AG04450 (cell line): ENCODE measurements around the gene C6orf120. TPM values are rescaled to one million over a fixed set of nuclear protein-coding genes. Genes with fewer than 3 reads are reported as not detected.

Experiments used
- CTCF ChIA-PET: fragments of 300-600, 350-600 bp; formaldehyde crosslinking; extraction: SDS; loops from one replicate; lab custom pipeline; 2022; ENCODE audit warnings: antibody characterized with exemption, inconsistent platforms; lab: Charles Lee
- POLR2A ChIA-PET: fragments of 350-600 bp; formaldehyde crosslinking; extraction: SDS; loops from one replicate; lab custom pipeline; 2021; ENCODE audit warnings: antibody characterized with exemption, inconsistent platforms; lab: Yijun Ruan, JAX
- DNase-seq: peaks from one replicate; pipeline ENCODE4 v3.0.0-alpha.2; 2011; ENCODE audit warnings: low read depth, low spot score
- H3K27ac ChIP-seq: one replicate; pipeline ENCODE4 v1.5.1; 2012; ENCODE audit warnings: low read depth, low read length, control low read depth
- H3K27me3 ChIP-seq: one replicate; pipeline ENCODE4 v1.6.0; 2012; ENCODE audit warnings: low read length; ENCODE audit not compliant: control insufficient read depth, insufficient read depth
- H3K4me3 ChIP-seq: 2 replicates; pipeline ENCODE4 v1.5.1; 2011; ENCODE audit warnings: mild to moderate bottlenecking, low read depth, low read length, control low read depth
- H3K9me3 ChIP-seq: 2 replicates; pipeline ENCODE4 v1.5.1; 2012; ENCODE audit warnings: low read length; ENCODE audit not compliant: control insufficient read depth, insufficient read depth
- polyA plus RNA-seq: library from polyadenylated mRNA; depleted of rRNA; stranded (reverse); fragments of >200 nt; gene quantifications from 2 replicates; pipeline ENCODE4 v1.2.3, GENCODE V29; 2011
- TF ChIP-seq, protein P1 (sequence below): IDR thresholded peaks from 2 replicates; pipeline ENCODE4 v1.5.1; 2011; ENCODE audit warnings: low read depth, low read length, control low read depth, inconsistent platforms

Gene C6orf120
- polyA plus RNA-seq, 1 experiment: 35.9 TPM

DNA sequence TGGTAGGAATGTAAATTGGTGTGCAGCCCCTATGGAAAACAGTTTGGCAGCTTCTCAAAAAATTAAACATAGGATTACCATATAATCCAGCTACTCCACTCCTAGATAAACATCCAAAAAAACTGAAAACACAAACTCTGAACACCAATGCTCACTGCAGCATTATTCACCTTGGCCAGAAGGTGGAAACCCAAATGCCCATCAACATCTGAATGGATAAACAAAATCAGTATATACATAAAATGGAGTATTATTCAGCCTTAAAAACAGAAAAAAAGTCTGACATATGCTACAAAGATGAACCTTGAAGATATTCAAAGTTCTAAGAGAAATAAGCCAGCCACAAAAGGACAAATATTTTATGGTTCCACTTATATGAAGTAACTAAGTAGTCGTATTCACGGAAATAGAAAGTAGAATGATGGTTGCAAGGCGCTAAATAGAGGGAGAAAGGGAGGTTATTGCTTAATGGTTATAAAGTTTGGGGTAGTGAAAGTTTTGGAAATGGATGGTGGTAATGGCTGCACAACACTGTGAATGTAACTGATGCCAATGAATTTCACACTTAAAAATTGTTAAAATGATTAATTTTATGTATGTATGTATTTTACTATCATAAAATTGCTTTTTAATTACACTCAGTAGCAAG lies 18.4 kb downstream of the C6orf120 start:
- ChIA-PET POLR2A (no interaction called here), CTCF (no interaction called here)
- no peak overlapping the region for H3K4me3 ChIP-seq
- no peaks in the 10 kb centered on the region; the same call in 1 of the 2 replicates for H3K9me3 ChIP-seq
- TF ChIP-seq, protein P1, sequence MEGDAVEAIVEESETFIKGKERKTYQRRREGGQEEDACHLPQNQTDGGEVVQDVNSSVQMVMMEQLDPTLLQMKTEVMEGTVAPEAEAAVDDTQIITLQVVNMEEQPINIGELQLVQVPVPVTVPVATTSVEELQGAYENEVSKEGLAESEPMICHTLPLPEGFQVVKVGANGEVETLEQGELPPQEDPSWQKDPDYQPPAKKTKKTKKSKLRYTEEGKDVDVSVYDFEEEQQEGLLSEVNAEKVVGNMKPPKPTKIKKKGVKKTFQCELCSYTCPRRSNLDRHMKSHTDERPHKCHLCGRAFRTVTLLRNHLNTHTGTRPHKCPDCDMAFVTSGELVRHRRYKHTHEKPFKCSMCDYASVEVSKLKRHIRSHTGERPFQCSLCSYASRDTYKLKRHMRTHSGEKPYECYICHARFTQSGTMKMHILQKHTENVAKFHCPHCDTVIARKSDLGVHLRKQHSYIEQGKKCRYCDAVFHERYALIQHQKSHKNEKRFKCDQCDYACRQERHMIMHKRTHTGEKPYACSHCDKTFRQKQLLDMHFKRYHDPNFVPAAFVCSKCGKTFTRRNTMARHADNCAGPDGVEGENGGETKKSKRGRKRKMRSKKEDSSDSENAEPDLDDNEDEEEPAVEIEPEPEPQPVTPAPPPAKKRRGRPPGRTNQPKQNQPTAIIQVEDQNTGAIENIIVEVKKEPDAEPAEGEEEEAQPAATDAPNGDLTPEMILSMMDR: 0 out of 2 replicates have a peak, but pooled peaks have one; percentile 8
- H3K27me3 ChIP-seq: no peaks in the 10 kb centered on the region
- DNase-seq: no peak
- H3K27ac ChIP-seq: no peak overlapping the region

DNA sequence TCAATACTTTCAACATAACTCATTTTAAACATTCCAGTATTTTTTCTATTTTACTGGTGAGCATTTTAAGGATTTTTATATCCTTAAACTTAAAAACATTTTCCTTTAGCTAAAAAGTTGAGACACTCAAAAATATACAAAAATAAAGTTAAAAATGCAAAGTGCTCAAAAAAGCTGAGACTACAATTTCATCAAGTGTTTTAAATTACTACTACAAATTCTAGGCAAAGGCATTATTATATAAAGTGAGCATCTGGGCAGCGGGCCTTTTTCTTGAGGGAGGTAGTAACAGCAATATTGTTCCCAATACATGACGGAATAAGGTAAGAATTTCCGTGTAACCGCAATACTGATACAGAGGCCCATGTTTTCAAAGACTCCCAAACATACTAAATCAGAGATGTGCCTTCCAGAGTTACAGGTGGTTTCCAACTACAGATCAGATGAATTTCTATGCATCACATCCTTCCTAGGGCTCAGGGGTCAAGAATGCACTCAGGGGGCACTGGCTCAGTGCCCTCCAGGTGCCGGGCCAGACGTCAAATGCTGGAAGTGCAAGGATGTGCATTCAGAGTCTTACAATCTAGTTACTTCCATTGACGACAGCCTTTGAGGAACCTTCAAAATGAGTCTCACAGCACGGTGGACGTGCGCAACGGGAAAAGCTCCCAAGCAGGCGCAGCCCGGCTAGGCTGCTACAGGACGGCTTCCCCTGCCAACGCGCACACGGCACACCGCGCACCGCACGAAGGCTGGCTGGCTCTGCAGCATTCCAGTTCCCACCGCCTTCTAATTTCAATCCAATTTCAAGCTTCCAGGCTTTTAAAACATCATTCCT lies 20.7 kb downstream of the C6orf120 start:
- no peaks in the 10 kb centered on the region for H3K27me3 ChIP-seq
- ChIA-PET CTCF (interaction anchor here (1.6 to 1.8 kb wide), 2 partner anchors 67 to 766 kb away, joined by 5 to 6 read pairs; no protein-coding TSS in a partner anchor), POLR2A (interaction anchor here (1.1 to 2.0 kb wide), 3 partner anchors 14 to 29 kb away, joined by 3 to 4 read pairs (median 3); partner anchors contain the start of genes DYNLT2 and ERMARD)
- peak overlapping the region; percentile 71 for H3K4me3 ChIP-seq
- peak overlapping the region; percentile 79 for H3K27ac ChIP-seq
- H3K9me3 ChIP-seq: no peaks in the 10 kb centered on the region; the same call in 1 of the 2 replicates
- peak; percentile 18 for DNase-seq
- TF ChIP-seq, protein P1: no peak

DNA sequence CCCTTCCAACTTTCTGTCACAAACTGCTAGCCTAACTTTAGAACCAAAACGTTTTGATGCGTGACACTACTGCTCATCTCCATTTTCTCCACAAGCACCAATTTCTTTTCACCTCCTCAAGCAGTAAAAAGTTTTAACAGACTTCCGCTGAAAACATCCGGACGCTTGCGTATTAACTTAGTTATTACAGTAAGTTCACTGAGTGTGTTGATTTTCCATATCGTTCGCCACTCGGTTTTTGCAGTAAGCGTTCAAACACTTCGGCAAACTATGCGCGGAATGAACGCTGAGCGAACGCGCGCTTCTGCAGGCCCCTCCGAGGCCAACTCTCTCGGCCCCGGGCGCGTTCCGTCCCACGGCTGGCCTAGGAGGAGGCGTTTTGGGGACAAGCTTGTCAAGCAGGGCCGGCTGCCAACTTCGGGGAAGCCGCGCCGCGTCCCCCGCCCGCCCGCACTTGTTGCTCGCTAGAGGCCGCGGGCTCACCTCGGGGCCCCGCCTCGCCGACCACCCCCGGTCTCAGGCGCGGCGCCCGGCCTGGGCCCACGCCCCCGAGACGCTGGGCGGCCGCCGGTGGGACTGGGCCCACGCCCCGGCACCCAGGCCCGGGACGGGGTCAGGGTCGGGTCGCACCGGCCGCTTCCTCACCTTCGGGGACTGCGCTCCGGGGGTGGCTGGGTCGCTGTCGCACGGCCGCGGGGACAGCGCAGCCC lies 21.4 kb downstream of the C6orf120 start:
- Histone ChIP-seq H3K4me3 (peak overlapping the region; percentile 71), H3K27ac (peak overlapping the region; percentile 79), H3K9me3 (no peaks in the 10 kb centered on the region; the same call in 1 of the 2 replicates), H3K27me3 (no peaks in the 10 kb centered on the region)
- DNase-seq: peak; percentile 24
- CTCF ChIA-PET: no interaction called here
- TF ChIP-seq, protein P1: no peak
- POLR2A ChIA-PET: interaction anchor here (1.1 to 1.3 kb wide), 2 partner anchors 15 to 28 kb away, joined by 3 read pairs; partner anchors contain the start of genes DYNLT2 and ERMARD

DNA sequence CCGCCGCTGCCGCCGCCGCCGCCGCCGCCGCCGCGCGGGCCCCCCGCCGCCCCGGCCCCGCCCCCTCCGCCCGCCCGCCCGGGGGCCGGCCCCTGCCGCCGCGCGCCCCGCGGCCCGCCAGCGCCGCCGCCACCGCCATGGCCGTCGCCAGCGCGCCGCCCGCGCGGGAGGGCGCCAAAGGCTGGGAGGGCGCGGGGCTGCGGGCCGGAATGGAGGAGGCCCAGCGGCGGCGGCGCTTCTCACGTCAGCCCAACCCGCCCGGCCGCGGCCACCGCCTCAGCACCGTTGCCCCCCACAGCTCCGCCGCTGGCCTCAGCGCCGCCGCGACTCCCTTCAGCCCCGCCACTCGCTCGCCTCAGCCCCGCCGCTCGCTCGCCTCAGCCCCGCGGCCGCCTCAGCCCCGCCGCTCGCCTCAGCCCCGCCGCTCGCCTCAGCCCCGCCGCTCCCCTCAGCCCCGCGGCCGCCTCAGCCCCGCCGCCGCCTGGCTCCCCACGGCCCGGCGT lies 22.1 kb downstream of the C6orf120 start:
- no peaks in the 10 kb centered on the region for H3K27me3 ChIP-seq
- DNase-seq: no peak
- H3K4me3 ChIP-seq: peak overlapping the region; percentile 56
- no peaks in the 10 kb centered on the region; the same call in 1 of the 2 replicates for H3K9me3 ChIP-seq
- CTCF ChIA-PET: no interaction called here
- no peak overlapping the region for H3K27ac ChIP-seq
- TF ChIP-seq, protein P1: no peak
- POLR2A ChIA-PET: interaction anchor here (1.3 kb wide), 1 partner anchor 28 kb away, joined by 3 read pairs; the partner anchor contains the start of genes DYNLT2 and ERMARD
